PC-3 (cell line): ENCODE results near the gene FREY1.

Source experiments
- CTCF ChIP-seq: fragments of 300-600 bp; sonication (generic); conservative IDR thresholded peaks from 2 replicates; pipeline ENCODE4 v1.5.1; 2017; ENCODE audit warnings: antibody characterized with exemption, low read depth, mild to moderate bottlenecking, low read length
- EZH2 ChIP-seq: fragments of 300-600 bp; sonication (generic); IDR thresholded peaks from one replicate; pipeline ENCODE4 v1.6.1; 2017; ENCODE audit warnings: antibody characterized with exemption, mild to moderate bottlenecking, low read length; ENCODE audit not compliant: unreplicated experiment

- TF ChIP-seq EZH2 (no peak), CTCF (no peak)
Observed at GRCh38 chr11:45900916-45901617, 6.0 kb downstream of the FREY1 start.
